ENCODE measurements around the gene MRPL11. TPM values are rescaled to one million over a fixed set of nuclear protein-coding genes. Genes with fewer than 3 reads are reported as not detected.

MRPL11 gene
- polyA plus RNA-seq, 1 of the 3 experiments (the other 2 are of a cell fraction) = 45.6 TPM

GRCh38 chr11:66386171-66387069, 52.2 kb downstream of the MRPL11 start (continued):
- TF ChIP-seq FOXM1 (IDR thresholded peaks at IDR 0.05; ENCODE audit: low read depth) = no peak

Small RNA genes lying within 50 kb of the gene (small RNA-seq; reads per million reads assigned to genes)
- gene RF00416 (0 reads per million in 7 experiments), gene RNU1-84P (0 to 2.5 (median 0) reads per million in 7 experiments)

Other genes starting within 250 kb of the MRPL11 start
- 36.4 and 39.0 TPM in 2 replicates for gene KLC2, start 181.1 kb downstream of the MRPL11 start, polyA plus RNA-seq (2012; rRNA removed)
- 204 and 208 TPM in 2 replicates for gene RAB1B, start 170.2 kb downstream of the MRPL11 start, polyA plus RNA-seq (2012; rRNA removed)
- gene CNIH2, start 160.7 kb downstream of the MRPL11 start, polyA plus RNA-seq (2012; rRNA removed) = 7.4 and 11.8 TPM in 2 replicates
- gene YIF1A, start 149.7 kb downstream of the MRPL11 start, polyA plus RNA-seq (2012; rRNA removed) = 115 and 123 TPM in 2 replicates
- 0.29 and 0.35 TPM in 2 replicates for gene TMEM151A, start 147.0 kb downstream of the MRPL11 start, polyA plus RNA-seq (2012; rRNA removed)
- 2.6 and 7.7 TPM in 2 replicates for gene CD248, start 121.8 kb downstream of the MRPL11 start, polyA plus RNA-seq (2012; rRNA removed)
- gene RIN1, start 102.4 kb downstream of the MRPL11 start, polyA plus RNA-seq (2012; rRNA removed) = 13.0 and 16.9 TPM in 2 replicates
- 70.0 and 76.5 TPM in 2 replicates for gene BRMS1, start 93.7 kb downstream of the MRPL11 start, polyA plus RNA-seq (2012; rRNA removed)
- 26.4 TPM in 2 replicates for gene B4GAT1, start 91.2 kb downstream of the MRPL11 start, polyA plus RNA-seq (2012; rRNA removed)
- gene SLC29A2, start 67.1 kb downstream of the MRPL11 start, polyA plus RNA-seq (2012; rRNA removed) = 3.2 and 3.7 TPM in 2 replicates
- gene NPAS4, start 17.8 kb downstream of the MRPL11 start, polyA plus RNA-seq (2012; rRNA removed) = 0.03 and 0.08 TPM in 2 replicates
- 6.5 and 7.0 TPM in 2 replicates for gene PELI3, start 28.1 kb upstream of the MRPL11 start, polyA plus RNA-seq (2012; rRNA removed)
- 62.1 and 70.6 TPM in 2 replicates for gene DPP3, start 41.6 kb upstream of the MRPL11 start, polyA plus RNA-seq (2012; rRNA removed)
- 24.8 and 34.3 TPM in 2 replicates for gene BBS1, start 71.8 kb upstream of the MRPL11 start, polyA plus RNA-seq (2012; rRNA removed)
- gene ZDHHC24, start 107.2 kb upstream of the MRPL11 start, polyA plus RNA-seq (2012; rRNA removed) = 12.6 and 13.1 TPM in 2 replicates
- gene ACTN3, start 108.1 kb upstream of the MRPL11 start, polyA plus RNA-seq (2012; rRNA removed) = 0.02 and 0.03 TPM in 2 replicates
- 57.2 and 60.1 TPM in 2 replicates for gene CTSF, start 129.8 kb upstream of the MRPL11 start, polyA plus RNA-seq (2012; rRNA removed)
- gene CCDC87, start 154.2 kb upstream of the MRPL11 start, polyA plus RNA-seq (2012; rRNA removed) = 0.06 and 0.21 TPM in 2 replicates
- gene CCS, start 154.3 kb upstream of the MRPL11 start, polyA plus RNA-seq (2012; rRNA removed) = 54.7 and 56.1 TPM in 2 replicates
- 17.6 and 19.8 TPM in 2 replicates for gene RBM14, start 177.8 kb upstream of the MRPL11 start, polyA plus RNA-seq (2012; rRNA removed)
- gene RBM4, start 199.9 kb upstream of the MRPL11 start, polyA plus RNA-seq (2012; rRNA removed) = 202 and 222 TPM in 2 replicates
- 31.1 and 43.3 TPM in 2 replicates for gene RBM4B, start 239.0 kb upstream of the MRPL11 start, polyA plus RNA-seq (2012; rRNA removed)

Measured in SK-N-SH (cell line).